A549 (cell line): ENCODE results near the gene MANSC1.

Experiments used
- BHLHE40 ChIP-seq: IDR thresholded peaks from 2 replicates; pipeline ENCODE4 v1.6.1; 2012; ENCODE audit warnings: low read depth, low read length, inconsistent platforms
- CTCF ChIP-seq: fragments of >200 bp; sonication (Bioruptor Twin); formaldehyde crosslinking; IDR thresholded peaks from 3 replicates; pipeline ENCODE4 v1.5.1; 2016
- JUNB ChIP-seq: fragments of >200 bp; sonication (Bioruptor Twin); formaldehyde crosslinking; IDR thresholded peaks from 2 replicates; pipeline ENCODE4 v1.6.1; 2016
- MAX ChIP-seq: IDR thresholded peaks from 2 replicates; pipeline ENCODE4 v1.6.1; 2012
- MYC ChIP-seq: IDR thresholded peaks from 2 replicates; pipeline ENCODE4 v1.6.1; 2012; ENCODE audit warnings: mild to moderate bottlenecking, inconsistent platforms, low read length, improper control_type of control experiment, borderline replicate concordance
- POLR2A ChIP-seq: IDR thresholded peaks from 2 replicates; pipeline ENCODE4 v1.6.1; 2012; ENCODE audit warnings: mild to moderate bottlenecking, low read length
- REST ChIP-seq: fragments of 200-600 bp; sonication (generic); IDR thresholded peaks from 2 replicates; pipeline ENCODE4 v1.6.1; 2016; ENCODE audit warnings: antibody characterized with exemption, mild to moderate bottlenecking, moderate library complexity
- ZC3H11A ChIP-seq: fragments of 450-650 bp; IDR thresholded peaks from 2 replicates; pipeline ENCODE4 v1.6.1; 2014; ENCODE audit warnings: antibody characterized with exemption, mild to moderate bottlenecking
- TF ChIP-seq, protein P1 (sequence below): fragments of 450-650 bp; IDR thresholded peaks from 2 replicates; pipeline ENCODE4 v1.6.1; 2014; ENCODE audit warnings: antibody characterized with exemption

- TF ChIP-seq MYC (no peak), CTCF (no peak), REST (no peak), JUNB (no peak), POLR2A (no peak), MAX (no peak), ZC3H11A (no peak), BHLHE40 (no peak)
- TF ChIP-seq, protein P1, sequence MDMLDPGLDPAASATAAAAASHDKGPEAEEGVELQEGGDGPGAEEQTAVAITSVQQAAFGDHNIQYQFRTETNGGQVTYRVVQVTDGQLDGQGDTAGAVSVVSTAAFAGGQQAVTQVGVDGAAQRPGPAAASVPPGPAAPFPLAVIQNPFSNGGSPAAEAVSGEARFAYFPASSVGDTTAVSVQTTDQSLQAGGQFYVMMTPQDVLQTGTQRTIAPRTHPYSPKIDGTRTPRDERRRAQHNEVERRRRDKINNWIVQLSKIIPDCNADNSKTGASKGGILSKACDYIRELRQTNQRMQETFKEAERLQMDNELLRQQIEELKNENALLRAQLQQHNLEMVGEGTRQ: no peak
Observed at GRCh38 chr12:12294215-12295005, 55.6 kb downstream of the MANSC1 start.
